ENCODE results near the gene GOLGA6C. TPM values are rescaled to one million over a fixed set of nuclear protein-coding genes. Genes with fewer than 3 reads are reported as not detected.

Gene GOLGA6C
- total and polyA plus RNA-seq, 2 donors (not counting 1 experiment from before 2014, with no cell fraction given): not detected

DNA sequence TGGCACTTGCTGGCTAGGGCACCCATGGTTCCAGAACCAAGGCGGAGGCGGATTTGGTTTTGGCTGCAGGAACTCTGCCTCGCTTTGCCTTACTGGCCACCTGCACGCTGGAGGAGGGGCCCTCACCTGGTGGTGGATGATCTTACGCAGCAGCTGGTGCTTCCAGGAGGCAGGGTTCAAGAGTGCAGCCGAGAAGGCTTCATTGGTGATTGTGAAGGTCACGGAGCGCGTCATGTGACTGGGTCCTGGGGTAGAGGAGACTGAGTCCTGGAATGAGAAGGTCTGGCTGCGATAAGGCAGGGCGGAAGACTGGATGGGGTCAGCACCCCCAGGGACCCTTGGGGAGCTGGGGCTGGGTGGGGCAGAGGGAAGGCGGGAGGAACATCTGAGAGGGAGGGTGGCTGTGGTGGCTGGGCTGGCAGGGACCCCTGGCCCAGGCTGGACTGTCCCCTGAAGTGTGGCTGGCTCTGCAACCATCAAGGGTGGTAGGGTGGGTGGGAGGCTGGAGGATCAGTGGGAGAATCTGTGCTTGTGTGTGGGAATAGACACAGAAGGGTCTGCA, 25.8 kb upstream of the GOLGA6C start:
- peaks cover 0 to 7% (median 0%) of the 10 kb centered on the region in 3 donors for H3K9me3 ChIP-seq (ENCODE audit: control extremely low read depth in 1 of 3, control insufficient read depth in 2 of 3, insufficient read depth in 1 of 3, low read length in 2 of 3)
- Mint-ChIP-seq H3K4me1 (no peaks in the 10 kb centered on the region), H3K4me3 (no peak overlapping the region), H3K27me3 (peaks cover 20% of the 10 kb centered on the region), H3K27ac (no peak overlapping the region), H3K9me3 (ENCODE audit: insufficient read depth) (no peaks in the 10 kb centered on the region)
- ChIA-PET CTCF (no interaction called here), POLR2A (no interaction called here)
- H3K4me1 ChIP-seq (ENCODE audit: control insufficient read depth in 2 of 2, insufficient read depth in 2 of 2, low read length in 2 of 2): no peaks in the 10 kb centered on the region
- DNase-seq: no peak
- H3K4me2 ChIP-seq (replicated peaks; ENCODE audit: low read depth, low read length, poor library complexity, severe bottlenecking): no peak overlapping the region
- no peaks in the 10 kb centered on the region for H3K79me2 ChIP-seq (ENCODE audit: control insufficient read depth, insufficient read depth, low read length)
- H3K27me3 ChIP-seq (replicated peaks in 1 of 4; ENCODE audit: control extremely low read depth in 1 of 4, control insufficient read depth in 3 of 4, insufficient read depth in 4 of 4, low read length in 3 of 4): peaks cover 0 to 12% (median 4%) of the 10 kb centered on the region in 4 experiments
- intact Hi-C loops (cut with micrococcal nuclease): no loop called here
- no peak for ATAC-seq (ENCODE audit: low read depth)
- no peaks in the 10 kb centered on the region for H4K20me1 ChIP-seq (ENCODE audit: control insufficient read depth, insufficient read depth, low read length, poor library complexity, severe bottlenecking)
- no peak overlapping the region for H3K27ac ChIP-seq (ENCODE audit: low read length in 2 of 2)
- H3K36me3 ChIP-seq (replicated peaks in 1 of 2; ENCODE audit: control extremely low read depth in 1 of 2, control insufficient read depth in 1 of 2, extremely low read depth in 1 of 2, insufficient read depth in 2 of 2, low read length in 1 of 2): no peaks in the 10 kb centered on the region
- TF ChIP-seq, protein P1, sequence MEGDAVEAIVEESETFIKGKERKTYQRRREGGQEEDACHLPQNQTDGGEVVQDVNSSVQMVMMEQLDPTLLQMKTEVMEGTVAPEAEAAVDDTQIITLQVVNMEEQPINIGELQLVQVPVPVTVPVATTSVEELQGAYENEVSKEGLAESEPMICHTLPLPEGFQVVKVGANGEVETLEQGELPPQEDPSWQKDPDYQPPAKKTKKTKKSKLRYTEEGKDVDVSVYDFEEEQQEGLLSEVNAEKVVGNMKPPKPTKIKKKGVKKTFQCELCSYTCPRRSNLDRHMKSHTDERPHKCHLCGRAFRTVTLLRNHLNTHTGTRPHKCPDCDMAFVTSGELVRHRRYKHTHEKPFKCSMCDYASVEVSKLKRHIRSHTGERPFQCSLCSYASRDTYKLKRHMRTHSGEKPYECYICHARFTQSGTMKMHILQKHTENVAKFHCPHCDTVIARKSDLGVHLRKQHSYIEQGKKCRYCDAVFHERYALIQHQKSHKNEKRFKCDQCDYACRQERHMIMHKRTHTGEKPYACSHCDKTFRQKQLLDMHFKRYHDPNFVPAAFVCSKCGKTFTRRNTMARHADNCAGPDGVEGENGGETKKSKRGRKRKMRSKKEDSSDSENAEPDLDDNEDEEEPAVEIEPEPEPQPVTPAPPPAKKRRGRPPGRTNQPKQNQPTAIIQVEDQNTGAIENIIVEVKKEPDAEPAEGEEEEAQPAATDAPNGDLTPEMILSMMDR (IDR thresholded peaks at IDR 0.05): no peak
- no peak for TF ChIP-seq EZH2 (IDR thresholded peaks at IDR 0.05; ENCODE audit: borderline replicate concordance, insufficient read depth, low read depth, low read length, poor library complexity, severe bottlenecking)
- no peak overlapping the region for H3K4me3 ChIP-seq (ENCODE audit: control extremely low read depth in 1 of 5, extremely low read depth in 1 of 5, insufficient read depth in 1 of 5, low read depth in 2 of 5, low read length in 4 of 5)
- 98% methylated on average over 12 of the region's 12 CpGs for WGBS (ENCODE audit: insufficient coverage)
- no peak overlapping the region for H3K9ac ChIP-seq (ENCODE audit: low read length)
- no peak overlapping the region for H2AFZ ChIP-seq (ENCODE audit: insufficient read depth, low read depth, low read length, poor library complexity, severe bottlenecking)

GRCh38 chr15:75232826-75233503, 25.2 kb upstream of the GOLGA6C start:
- ChIA-PET POLR2A (no interaction called here), CTCF (no interaction called here)
- no peaks in the 10 kb centered on the region for H3K9me3 Mint-ChIP-seq (ENCODE audit: insufficient read depth)
- no peak overlapping the region for H3K9ac ChIP-seq (ENCODE audit: low read length)
- DNase-seq (no peak), ATAC-seq (ENCODE audit: low read depth) (no peak)
- no peak overlapping the region for H3K4me3 ChIP-seq (ENCODE audit: control extremely low read depth in 1 of 5, extremely low read depth in 1 of 5, insufficient read depth in 1 of 5, low read depth in 2 of 5, low read length in 4 of 5)
- no peak overlapping the region for H3K27ac ChIP-seq (ENCODE audit: low read length in 2 of 2)
- H4K20me1 ChIP-seq (ENCODE audit: control insufficient read depth, insufficient read depth, low read length, poor library complexity, severe bottlenecking): no peaks in the 10 kb centered on the region
- H2AFZ ChIP-seq (ENCODE audit: insufficient read depth, low read depth, low read length, poor library complexity, severe bottlenecking): no peak overlapping the region
- peaks cover 0 to 10% (median 4%) of the 10 kb centered on the region in 4 experiments for H3K27me3 ChIP-seq (replicated peaks in 1 of 4; ENCODE audit: control extremely low read depth in 1 of 4, control insufficient read depth in 3 of 4, insufficient read depth in 4 of 4, low read length in 3 of 4)
- no peak overlapping the region for H3K4me2 ChIP-seq (replicated peaks; ENCODE audit: low read depth, low read length, poor library complexity, severe bottlenecking)
- no peak overlapping the region for H3K4me3 Mint-ChIP-seq
- H3K27ac Mint-ChIP-seq: no peak overlapping the region
- no peaks in the 10 kb centered on the region for H3K36me3 ChIP-seq (replicated peaks in 1 of 2; ENCODE audit: control extremely low read depth in 1 of 2, control insufficient read depth in 1 of 2, extremely low read depth in 1 of 2, insufficient read depth in 2 of 2, low read length in 1 of 2)
- WGBS (ENCODE audit: insufficient coverage): 94% methylated on average over 17 of the region's 17 CpGs
- H3K4me1 ChIP-seq (ENCODE audit: control insufficient read depth in 2 of 2, insufficient read depth in 2 of 2, low read length in 2 of 2): no peaks in the 10 kb centered on the region
- H3K9me3 ChIP-seq (ENCODE audit: control extremely low read depth in 1 of 3, control insufficient read depth in 2 of 3, insufficient read depth in 1 of 3, low read length in 2 of 3): peaks cover 0 to 7% (median 0%) of the 10 kb centered on the region in 3 donors
- intact Hi-C loops (cut with micrococcal nuclease): no loop called here
- no peaks in the 10 kb centered on the region for H3K79me2 ChIP-seq (ENCODE audit: control insufficient read depth, insufficient read depth, low read length)
- no peak for TF ChIP-seq EZH2 (IDR thresholded peaks at IDR 0.05; ENCODE audit: borderline replicate concordance, insufficient read depth, low read depth, low read length, poor library complexity, severe bottlenecking)
- TF ChIP-seq, protein P1 (IDR thresholded peaks at IDR 0.05): no peak
- no peaks in the 10 kb centered on the region for H3K4me1 Mint-ChIP-seq
- peaks cover 20% of the 10 kb centered on the region for H3K27me3 Mint-ChIP-seq

Measured in B cell (primary cell).